ENCODE results near the gene ZDHHC1.
"Not testable (repeated sequence)": the region's sequence is repeated elsewhere in the genome, so short reads cannot be mapped to it uniquely, and the experiment has no call there.

Gene ZDHHC1

DNA sequence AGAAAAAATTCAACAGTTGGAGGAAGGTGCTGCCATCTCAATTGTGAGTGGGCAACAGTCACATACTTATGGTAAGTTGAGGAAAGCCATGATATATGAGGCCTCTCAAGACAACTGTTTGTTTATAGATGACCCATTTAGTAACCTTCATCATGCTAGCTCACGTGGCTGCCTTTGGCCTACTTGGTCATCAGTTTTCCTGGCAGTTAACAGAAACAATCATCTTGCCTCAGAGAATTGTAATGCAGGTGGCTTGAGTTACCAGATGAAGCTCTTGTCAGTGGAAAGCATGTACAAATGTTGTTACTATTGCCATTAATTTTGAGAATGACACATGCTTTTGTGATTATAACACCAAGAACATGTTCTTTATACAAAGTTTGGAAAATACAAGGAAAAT lies 37.6 kb downstream of the ZDHHC1 start:
- FAIRE-seq (no peak), DNase-seq (ENCODE audit: insufficient read length, low spot score) (no peak)

DNA sequence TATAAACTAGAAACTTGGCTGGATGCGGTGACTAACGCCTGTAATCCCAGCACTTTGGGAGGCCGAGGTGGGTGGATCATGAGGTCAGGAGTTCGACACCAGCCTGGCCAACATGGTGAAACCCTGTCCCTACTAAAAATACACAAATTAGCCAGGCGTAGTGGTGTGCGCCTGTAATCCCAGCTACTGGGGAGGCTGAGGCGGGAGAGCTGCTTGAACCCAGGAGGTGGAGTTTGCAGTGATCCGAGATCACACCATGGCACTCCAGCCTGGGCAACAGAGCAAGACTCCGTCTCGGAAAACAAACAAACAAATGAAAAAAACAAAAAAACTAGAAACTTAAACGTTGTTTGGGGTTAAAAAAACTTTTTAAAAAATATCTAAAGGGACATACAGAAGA lies 40.3 kb downstream of the ZDHHC1 start:
- not testable (repeated sequence) for FAIRE-seq; DNase-seq (ENCODE audit: insufficient read length, low spot score)

DNA sequence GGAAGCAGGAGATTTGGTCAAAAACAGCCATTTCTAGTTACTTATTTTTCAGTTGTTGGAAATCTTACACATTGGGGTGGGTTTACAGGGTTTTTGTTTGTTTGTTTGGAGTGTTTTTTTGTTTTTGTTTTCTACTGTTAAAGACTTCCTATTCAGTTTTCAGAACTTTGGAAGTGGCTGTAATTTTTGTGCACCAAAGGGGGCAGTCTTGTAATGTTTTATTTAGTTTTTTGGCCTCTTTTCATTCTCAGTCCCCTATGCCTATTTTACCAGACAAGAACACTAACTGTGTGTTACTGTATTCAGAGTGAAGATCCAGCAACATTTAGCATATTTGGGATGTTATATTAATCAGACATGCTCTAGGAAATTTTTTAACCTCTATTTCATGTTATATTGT lies 43.6 kb downstream of the ZDHHC1 start:
- no peak for DNase-seq (ENCODE audit: insufficient read length, low spot score)
- FAIRE-seq, result no peak

DNA sequence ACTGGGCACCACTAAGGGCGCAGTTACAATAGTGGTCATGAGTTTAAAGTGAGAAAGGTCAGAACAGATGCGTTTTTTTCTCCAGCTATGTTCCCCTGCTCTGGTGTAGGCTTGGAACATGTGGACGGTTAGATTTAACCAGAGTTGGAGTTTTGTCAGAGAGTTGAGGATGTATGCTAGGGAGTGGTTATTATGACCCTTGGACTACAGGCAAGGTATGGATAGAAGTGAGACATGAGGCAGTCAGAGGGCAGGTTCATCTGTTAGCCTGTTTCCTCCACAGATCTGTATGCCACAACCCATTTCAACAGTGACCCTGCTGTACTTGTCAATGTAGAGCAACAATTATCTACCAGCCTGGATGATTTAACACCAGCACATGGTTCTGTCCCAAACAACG lies 45.6 kb downstream of the ZDHHC1 start:
- FAIRE-seq, result no peak
- no peak for DNase-seq (ENCODE audit: insufficient read length, low spot score)

DNA sequence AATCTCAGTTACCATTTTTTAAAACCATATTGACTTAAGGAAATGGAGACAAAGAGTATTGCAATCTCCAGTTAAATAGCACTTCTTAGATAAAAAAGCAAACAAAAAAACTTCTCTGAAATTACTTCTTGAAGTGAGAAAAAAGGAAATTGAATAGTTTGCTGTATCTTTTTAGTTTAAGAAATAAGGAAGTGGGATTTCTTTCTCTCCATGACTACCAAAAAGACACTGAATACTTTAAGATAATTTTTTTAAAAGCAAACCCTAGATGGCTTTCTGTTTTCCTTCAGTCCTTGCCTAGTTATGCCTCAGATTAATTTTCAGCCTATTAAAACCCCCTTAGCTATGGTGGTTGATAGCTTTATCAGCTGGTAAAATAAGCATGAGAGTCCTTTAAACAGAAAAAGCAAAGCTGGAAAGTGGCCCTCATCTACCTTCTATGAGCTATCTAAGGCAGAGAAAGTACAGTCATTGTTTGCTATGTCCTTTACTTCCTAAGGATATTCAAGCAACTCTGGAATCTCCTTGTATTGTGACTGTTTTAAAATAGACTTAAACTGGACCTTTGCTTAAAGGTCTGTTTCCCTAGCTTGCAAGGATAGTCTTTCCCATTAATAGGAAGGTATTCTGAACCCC lies 51.6 kb downstream of the ZDHHC1 start:
- no peak for FAIRE-seq

DNA sequence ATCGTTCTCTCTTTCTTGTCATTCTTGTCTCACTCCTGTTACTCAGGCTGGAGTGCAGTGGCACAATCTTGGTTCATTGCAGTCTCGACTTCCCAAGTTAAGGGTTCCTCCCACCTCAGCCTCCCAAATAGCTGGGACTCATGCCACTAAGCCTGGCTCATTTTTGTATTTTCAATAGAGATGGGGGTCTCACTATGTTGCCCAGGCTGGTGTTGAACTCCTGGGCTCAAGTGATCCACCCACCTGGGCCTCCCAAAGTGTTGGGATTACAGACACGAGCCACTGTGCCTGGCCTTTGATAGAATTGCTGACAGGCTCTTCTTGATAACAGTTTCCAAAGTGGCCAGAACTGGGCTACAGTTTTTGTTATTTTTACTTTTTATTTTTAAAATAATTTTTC lies 55.2 kb downstream of the ZDHHC1 start:
- DNase-seq (ENCODE audit: insufficient read length, low spot score) (no peak), FAIRE-seq (no peak)

More for the DNA sequence above, 51.6 kb downstream of the ZDHHC1 start:
- DNase-seq (ENCODE audit: insufficient read length, low spot score), result no peak

DNA sequence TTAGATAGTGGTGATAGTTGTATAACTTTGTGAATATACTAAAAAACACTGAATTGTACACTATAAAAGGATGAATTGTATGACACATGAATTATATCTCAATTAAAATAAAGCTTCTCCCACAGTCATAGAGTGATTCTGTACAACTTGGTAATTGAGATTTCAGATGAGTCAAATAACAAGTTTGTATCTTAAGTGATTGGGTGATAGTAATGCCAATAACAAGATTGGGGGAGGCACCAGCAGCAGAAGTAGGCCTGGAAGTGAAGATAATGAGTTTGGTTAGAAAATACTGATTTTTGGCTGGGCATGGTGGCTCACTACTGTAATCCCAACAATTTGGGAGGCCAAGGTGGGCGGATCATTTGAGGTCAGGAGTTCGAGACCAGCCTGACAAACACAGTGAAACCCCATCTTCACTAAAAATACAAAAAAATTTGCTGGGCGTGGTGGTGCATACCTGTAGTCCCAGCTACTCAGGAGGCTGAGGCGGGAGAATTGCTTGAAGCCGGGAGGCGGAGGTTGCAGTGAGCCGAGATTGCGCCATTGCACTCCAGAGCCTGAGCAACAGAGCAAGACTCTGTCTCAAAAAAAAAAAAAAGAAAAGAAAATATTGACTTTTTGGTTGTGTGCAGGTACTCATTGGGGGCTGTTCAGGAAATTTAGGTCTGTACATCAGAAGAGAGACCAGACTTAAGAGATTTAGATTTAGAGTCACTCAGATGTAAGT lies 56.6 kb downstream of the ZDHHC1 start:
- not testable (repeated sequence) for FAIRE-seq; DNase-seq (ENCODE audit: insufficient read length, low spot score)

DNA sequence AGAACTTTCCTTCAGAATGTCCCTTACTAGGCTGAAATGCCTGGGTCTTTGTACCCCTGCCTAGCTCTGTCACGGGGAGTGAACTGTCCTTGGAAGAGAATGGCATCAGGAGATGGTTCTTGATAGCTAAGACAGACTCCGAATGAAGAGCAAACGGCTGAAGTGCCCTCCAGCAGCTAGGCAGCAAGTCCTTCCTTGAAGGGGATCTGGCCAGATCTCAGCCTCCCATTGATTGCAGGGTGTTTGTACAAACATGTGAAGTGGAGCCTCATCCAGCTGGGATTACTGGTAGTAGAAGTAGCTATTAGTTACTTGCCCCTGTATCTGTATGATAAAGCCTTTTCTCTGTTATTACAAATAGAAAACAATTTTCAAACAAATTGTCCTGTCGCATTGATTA lies 58.7 kb downstream of the ZDHHC1 start:
- DNase-seq (ENCODE audit: insufficient read length, low spot score) (no peak), FAIRE-seq (no peak)

DNA sequence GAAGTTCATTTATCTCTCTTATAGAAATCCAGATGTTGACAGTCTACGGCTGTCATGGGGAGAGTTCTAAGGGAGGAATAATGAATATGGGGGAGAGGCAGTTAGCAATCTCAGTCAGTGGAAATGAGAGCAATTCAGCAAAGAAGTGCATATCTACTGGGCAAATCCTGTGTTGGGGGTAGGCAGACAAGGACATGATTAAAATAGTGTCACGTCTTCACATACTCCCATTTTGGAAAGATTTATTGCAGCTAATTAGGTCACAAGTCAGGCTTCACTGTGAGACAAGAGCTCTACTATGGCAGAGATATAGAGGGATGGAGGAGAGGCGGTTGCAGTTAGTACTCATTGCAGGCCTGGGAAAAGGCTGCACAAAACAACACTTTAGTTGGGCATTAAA lies 59.9 kb downstream of the ZDHHC1 start:
- DNase-seq (ENCODE audit: insufficient read length, low spot score), result no peak
- no peak for FAIRE-seq

DNA sequence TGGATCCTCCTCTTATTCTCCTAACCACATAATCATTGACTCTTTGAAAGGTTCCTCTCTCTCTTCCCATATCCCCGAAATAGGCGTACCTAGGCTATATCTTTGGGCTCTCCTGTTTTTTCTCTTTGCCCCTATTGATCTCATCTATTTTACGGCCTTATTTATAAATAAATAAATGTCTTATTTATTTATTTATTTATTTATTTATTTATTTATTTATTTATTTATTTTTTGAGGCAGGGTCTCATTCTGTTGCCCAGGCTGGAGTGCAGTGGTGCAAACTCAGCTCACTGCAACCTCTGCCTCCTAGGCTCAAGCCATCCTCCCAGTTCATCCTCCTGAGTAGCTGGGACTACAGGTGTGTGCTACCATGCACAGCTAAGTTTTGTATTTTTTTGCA lies 63.8 kb downstream of the ZDHHC1 start:
- FAIRE-seq; DNase-seq (ENCODE audit: insufficient read length, low spot score): not testable (repeated sequence)

DNA sequence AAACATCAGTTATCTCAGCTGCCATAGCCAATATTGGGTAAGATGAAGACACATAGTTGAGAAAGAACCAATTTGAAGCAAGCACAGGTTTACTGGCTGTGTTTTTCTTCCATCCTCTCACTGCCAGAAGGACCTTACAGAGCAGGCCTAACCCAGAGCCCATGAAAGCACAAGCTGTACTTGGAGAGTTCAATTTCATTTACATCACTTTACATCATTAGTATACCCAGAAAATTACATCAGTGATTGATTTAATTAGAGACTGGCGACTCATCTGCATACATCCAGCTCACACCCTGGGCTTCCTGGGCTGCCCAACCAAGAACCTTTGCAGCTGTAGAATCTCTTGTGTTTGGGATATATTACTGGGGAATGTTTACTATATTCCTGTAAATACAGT lies 66.0 kb downstream of the ZDHHC1 start:
- DNase-seq (ENCODE audit: insufficient read length, low spot score) (no peak), FAIRE-seq (no peak)

DNA sequence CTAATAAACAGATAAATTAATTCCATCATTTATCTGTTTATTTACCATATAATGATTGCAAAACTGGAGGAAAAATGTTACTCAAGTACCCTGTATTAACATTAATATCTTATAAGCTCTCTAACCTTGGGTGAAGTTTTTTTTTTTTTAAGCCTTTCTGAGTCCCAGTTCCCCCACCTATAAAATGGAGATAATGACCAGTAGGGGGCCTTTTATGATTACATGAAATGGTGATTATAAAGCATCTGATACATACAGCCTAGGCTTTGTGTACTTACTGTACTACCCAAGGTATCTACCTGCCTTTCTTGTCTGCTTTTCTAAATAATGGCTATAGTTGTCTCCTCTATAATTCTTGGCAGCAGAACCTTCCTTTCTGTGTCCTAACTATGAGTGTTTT lies 67.1 kb downstream of the ZDHHC1 start:
- FAIRE-seq (no peak), DNase-seq (ENCODE audit: insufficient read length, low spot score) (no peak)

DNA sequence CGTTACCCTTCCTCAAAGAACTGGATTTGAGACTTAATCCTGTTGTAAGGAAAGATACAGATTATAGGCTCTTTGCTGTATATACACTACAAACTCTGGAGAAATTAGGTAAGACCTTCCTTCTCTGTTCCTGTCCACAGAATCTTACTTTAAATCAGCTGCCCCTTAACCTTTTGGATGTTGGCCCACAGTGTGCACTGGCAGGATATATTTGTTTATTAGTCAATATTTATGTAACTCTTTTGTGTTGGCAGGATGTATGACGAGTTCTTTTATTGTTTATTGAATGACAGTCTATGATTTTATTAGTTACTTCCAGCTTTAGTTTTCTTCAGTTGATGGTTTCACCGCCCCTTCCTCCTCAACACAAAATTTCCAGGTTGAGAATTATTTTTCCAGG lies 69.9 kb downstream of the ZDHHC1 start:
- FAIRE-seq, result no peak
- DNase-seq (ENCODE audit: insufficient read length, low spot score), result no peak

DNA sequence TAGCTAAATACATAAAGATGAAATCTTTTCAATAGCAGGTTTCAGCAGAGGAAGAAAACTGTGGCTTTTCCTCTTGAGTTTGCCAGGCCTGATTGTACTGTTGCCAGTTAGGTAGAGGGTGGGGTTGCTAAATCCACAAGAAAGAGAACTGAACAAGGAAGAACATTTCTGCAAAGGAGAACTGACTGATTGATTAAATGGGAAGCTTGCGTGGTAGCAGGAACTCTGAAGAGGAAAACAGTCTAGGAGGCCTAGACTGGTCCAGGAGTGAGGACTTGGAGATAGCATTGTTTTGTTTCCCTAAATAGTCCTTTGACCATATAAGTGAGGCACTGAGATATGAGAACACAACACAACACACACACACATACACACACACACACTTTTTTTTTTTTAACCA lies 70.9 kb downstream of the ZDHHC1 start:
- FAIRE-seq, result peak; percentile 46

More for the DNA sequence above, 70.9 kb downstream of the ZDHHC1 start:
- DNase-seq (ENCODE audit: insufficient read length, low spot score), result no peak
